ENCODE data around the gene EYA4.

DNA sequence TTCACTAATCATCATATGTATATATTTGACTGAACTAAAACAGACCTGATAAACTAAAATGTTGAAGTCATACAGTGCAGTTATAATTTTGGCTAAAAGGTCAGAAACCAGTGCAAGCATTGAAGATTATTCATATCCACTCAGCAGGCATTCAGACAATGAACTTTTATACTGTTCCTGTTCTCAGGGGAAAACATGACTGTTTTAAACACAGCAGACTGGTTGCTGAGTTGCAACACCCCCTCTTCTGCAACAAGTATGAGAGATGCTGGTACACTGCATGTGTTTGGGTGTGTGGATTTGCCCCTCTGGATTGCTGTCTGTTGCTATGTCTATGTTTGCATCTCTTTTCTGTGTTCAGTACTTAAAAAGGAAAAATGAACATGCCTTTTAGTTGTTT, 206.8 kb downstream of the EYA4 start:
- TF ChIP-seq, protein P1, sequence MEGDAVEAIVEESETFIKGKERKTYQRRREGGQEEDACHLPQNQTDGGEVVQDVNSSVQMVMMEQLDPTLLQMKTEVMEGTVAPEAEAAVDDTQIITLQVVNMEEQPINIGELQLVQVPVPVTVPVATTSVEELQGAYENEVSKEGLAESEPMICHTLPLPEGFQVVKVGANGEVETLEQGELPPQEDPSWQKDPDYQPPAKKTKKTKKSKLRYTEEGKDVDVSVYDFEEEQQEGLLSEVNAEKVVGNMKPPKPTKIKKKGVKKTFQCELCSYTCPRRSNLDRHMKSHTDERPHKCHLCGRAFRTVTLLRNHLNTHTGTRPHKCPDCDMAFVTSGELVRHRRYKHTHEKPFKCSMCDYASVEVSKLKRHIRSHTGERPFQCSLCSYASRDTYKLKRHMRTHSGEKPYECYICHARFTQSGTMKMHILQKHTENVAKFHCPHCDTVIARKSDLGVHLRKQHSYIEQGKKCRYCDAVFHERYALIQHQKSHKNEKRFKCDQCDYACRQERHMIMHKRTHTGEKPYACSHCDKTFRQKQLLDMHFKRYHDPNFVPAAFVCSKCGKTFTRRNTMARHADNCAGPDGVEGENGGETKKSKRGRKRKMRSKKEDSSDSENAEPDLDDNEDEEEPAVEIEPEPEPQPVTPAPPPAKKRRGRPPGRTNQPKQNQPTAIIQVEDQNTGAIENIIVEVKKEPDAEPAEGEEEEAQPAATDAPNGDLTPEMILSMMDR (IDR thresholded peaks at IDR 0.05) = no peak
- TF ChIP-seq POLR2AphosphoS5 (IDR thresholded peaks at IDR 0.05) = no peak
